Trophoblast cell (in vitro differentiated cells and primary cell): ENCODE results near the gene SAP30L.

Source experiments
- DNase-seq, 2 donors: peaks; one replicate each; pipeline ENCODE4 v3.0.0-alpha.2; 2016
- H2AFZ ChIP-seq: 2 replicates; pipeline ENCODE4 v1.6.1; 2013; ENCODE audit warnings: low read length, moderate library complexity, mild to moderate bottlenecking; ENCODE audit not compliant: insufficient read depth, poor library complexity
- H2AK5ac ChIP-seq: 2 replicates; pipeline ENCODE4 v1.6.1; 2013; ENCODE audit warnings: mild to moderate bottlenecking, low read length
- H2BK120ac ChIP-seq: 2 replicates; pipeline ENCODE4 v1.6.1; 2013; ENCODE audit warnings: low read length, mild to moderate bottlenecking, moderate library complexity; ENCODE audit not compliant: insufficient read depth, poor library complexity
- H2BK12ac ChIP-seq: 2 replicates; pipeline ENCODE4 v1.6.1; 2013; ENCODE audit warnings: mild to moderate bottlenecking, low read length, moderate library complexity
- H2BK5ac ChIP-seq: 2 replicates; pipeline ENCODE4 v1.6.1; 2013; ENCODE audit warnings: low read length, low read depth, moderate library complexity, mild to moderate bottlenecking; ENCODE audit not compliant: poor library complexity
- H3K14ac ChIP-seq: 2 replicates; pipeline ENCODE4 v1.6.1; 2013; ENCODE audit warnings: mild to moderate bottlenecking, low read length
- H3K18ac ChIP-seq: 2 replicates; pipeline ENCODE4 v1.6.1; 2013; ENCODE audit warnings: mild to moderate bottlenecking, low read length
- H3K23ac ChIP-seq: 2 replicates; pipeline ENCODE4 v1.6.1; 2013; ENCODE audit warnings: low read length
- H3K27ac ChIP-seq: 2 replicates; pipeline ENCODE4 v1.5.1; 2013; ENCODE audit warnings: low read depth, mild to moderate bottlenecking, inconsistent platforms, low read length, moderate library complexity
- H3K27me3 ChIP-seq: 2 replicates; pipeline ENCODE4 v1.6.1; 2013; ENCODE audit warnings: inconsistent platforms, mild to moderate bottlenecking, low read length, moderate library complexity; ENCODE audit not compliant: insufficient read depth
- H3K36me3 ChIP-seq, 2 experiments: 1 replicate in 1 of 2; 2 replicates in 1 of 2; pipeline ENCODE4 v1.6.1; 2013; ENCODE audit warnings: low read length in 2 of 2, mild to moderate bottlenecking in 2 of 2, moderate library complexity in 1 of 2; ENCODE audit not compliant: insufficient read depth in 2 of 2, control insufficient read depth in 1 of 2
- H3K4ac ChIP-seq: 2 replicates; pipeline ENCODE4 v1.6.1; 2013; ENCODE audit warnings: low read depth, mild to moderate bottlenecking, low read length, moderate library complexity
- H3K4me1 ChIP-seq, 2 experiments: 1 replicate in 1 of 2; 2 replicates in 1 of 2; pipeline ENCODE4 v1.6.1; 2013; ENCODE audit warnings: low read length in 2 of 2, mild to moderate bottlenecking in 2 of 2, moderate library complexity in 1 of 2; ENCODE audit not compliant: insufficient read depth in 2 of 2, control insufficient read depth in 1 of 2
- H3K4me2 ChIP-seq: 2 replicates; pipeline ENCODE4 v1.6.1; 2013; ENCODE audit warnings: inconsistent platforms, mild to moderate bottlenecking, low read length, moderate library complexity
- H3K4me3 ChIP-seq: 2 replicates; pipeline ENCODE4 v1.5.1; 2013; ENCODE audit warnings: mild to moderate bottlenecking, low read depth, low read length, inconsistent platforms
- H3K79me1 ChIP-seq: one replicate; pipeline ENCODE4 v1.6.1; 2013; ENCODE audit warnings: low read length
- H3K79me2 ChIP-seq: 2 replicates; pipeline ENCODE4 v1.6.1; 2013; ENCODE audit warnings: low read length, mild to moderate bottlenecking; ENCODE audit not compliant: control insufficient read depth, insufficient read depth, poor library complexity
- H3K9ac ChIP-seq: 2 replicates; pipeline ENCODE4 v1.6.1; 2013; ENCODE audit warnings: mild to moderate bottlenecking, low read length
- H3K9me3 ChIP-seq: 2 replicates; pipeline ENCODE4 v1.6.1; 2013; ENCODE audit warnings: low read depth, mild to moderate bottlenecking, control low read depth, inconsistent platforms, low read length; ENCODE audit not compliant: insufficient read depth
- H4K12ac ChIP-seq: 2 replicates; pipeline ENCODE4 v1.6.1; 2013; ENCODE audit warnings: low read depth, mild to moderate bottlenecking, low read length, moderate library complexity
- H4K8ac ChIP-seq: 2 replicates; pipeline ENCODE4 v1.6.1; 2013; ENCODE audit warnings: low read depth, mild to moderate bottlenecking, low read length, moderate library complexity
- H4K91ac ChIP-seq: one replicate; pipeline ENCODE4 v1.6.1; 2013; ENCODE audit warnings: low read depth, mild to moderate bottlenecking, low read length, moderate library complexity
- WGBS: extraction: QIAGEN DNeasy Blood & Tissue Kit; methylation state at CpG from one replicate; pipeline ENCODE4 v1.1.7; 2013; ENCODE audit warnings: missing lambda C conversion rate; ENCODE audit not compliant: insufficient read length, insufficient coverage; ENCODE audit errors: extremely low coverage; 5-methylcytosine and 5-hydroxymethylcytosine counted together

Gene SAP30L

DNA sequence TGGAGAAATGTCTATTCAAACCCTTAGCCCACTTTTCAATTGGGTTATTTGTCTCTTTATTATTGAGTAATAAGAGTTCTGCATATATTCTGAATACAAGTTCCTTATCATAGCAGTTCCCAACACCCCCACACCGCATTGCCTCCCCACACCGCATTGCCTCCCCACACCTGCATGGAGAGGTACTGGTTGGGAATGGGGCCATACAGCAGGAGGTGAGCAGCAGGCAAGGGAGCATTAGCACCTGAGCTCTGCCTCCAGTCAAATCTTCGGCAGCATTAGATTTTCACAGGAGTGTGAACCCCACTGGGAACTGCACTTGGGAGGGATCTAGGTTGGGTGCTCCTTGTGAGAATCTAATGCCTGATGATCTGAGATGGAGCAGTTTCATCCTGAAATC is 10.6 kb upstream of the SAP30L start:
- no peak overlapping the region for H3K4me2 ChIP-seq
- no peak overlapping the region for H3K27ac ChIP-seq
- H4K12ac ChIP-seq: no peak overlapping the region
- no peak overlapping the region for H3K4me3 ChIP-seq
- no peak overlapping the region for H2AFZ ChIP-seq
- no peak overlapping the region for H2AK5ac ChIP-seq
- H2BK120ac ChIP-seq: no peak overlapping the region
- H3K18ac ChIP-seq: no peak overlapping the region
- no peak for DNase-seq
- peaks cover 14 to 16% of the 10 kb centered on the region in 2 experiments for H3K36me3 ChIP-seq
- no peaks in the 10 kb centered on the region for H3K4me1 ChIP-seq
- H3K27me3 ChIP-seq: no peaks in the 10 kb centered on the region
- no CpG with 5 or more reads among the region's 3 CpGs for WGBS
- H3K4ac ChIP-seq: no peak overlapping the region
- H3K79me2 ChIP-seq: no peaks in the 10 kb centered on the region
- H4K8ac ChIP-seq: no peak overlapping the region
- H3K9me3 ChIP-seq: peaks cover 1% of the 10 kb centered on the region
- no peak overlapping the region for H3K9ac ChIP-seq
- H4K91ac ChIP-seq: no peak overlapping the region
- no peaks in the 10 kb centered on the region for H3K79me1 ChIP-seq
- H3K14ac ChIP-seq: no peak overlapping the region
- H2BK12ac ChIP-seq: no peak overlapping the region
- no peak overlapping the region for H3K23ac ChIP-seq
- H2BK5ac ChIP-seq: no peak overlapping the region

DNA sequence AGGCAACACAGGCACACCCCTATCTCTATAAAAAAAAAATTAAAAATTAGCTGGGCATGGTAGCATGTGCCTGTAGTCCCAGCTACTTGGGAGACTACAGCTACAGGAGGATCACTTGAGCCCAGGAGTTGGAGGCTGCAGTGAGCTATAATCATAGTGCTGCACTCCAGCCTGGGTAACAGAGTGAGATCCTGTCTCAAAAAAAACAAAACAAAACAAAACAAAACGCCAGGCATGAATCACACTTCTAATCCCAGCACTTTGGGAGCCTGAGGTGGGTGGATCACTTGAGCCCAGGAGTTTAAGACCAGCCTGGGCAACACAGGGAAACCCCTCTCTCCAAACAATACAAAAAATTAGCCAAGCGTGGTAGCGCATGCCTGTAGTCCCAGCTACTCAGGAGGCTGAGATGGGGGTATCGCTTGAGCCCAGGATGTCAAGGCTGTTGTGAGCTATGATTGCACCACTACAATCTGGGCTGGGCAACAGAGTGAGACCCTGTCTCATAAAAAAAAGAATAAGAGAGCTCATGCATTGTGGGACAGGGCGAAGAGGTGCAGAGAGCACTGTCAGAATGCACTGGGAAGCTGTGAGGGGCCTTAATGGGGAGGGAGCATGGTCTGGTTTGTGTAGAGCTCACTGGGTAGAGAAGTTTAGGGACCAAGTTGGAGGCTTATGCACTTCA is 8.4 kb upstream of the SAP30L start:
- Histone ChIP-seq H3K36me3 (peaks cover 18 to 24% of the 10 kb centered on the region in 2 experiments), H3K79me2 (no peaks in the 10 kb centered on the region), H3K4me1 (no peaks in the 10 kb centered on the region), H3K9me3 (peaks cover 1% of the 10 kb centered on the region), H2BK120ac (no peak overlapping the region), H2AFZ (no peak overlapping the region), H4K12ac (no peak overlapping the region), H2AK5ac (no peak overlapping the region), H4K8ac (no peak overlapping the region), H3K27ac (no peak overlapping the region), H3K4me2 (no peak overlapping the region), H3K4ac (no peak overlapping the region), H4K91ac (no peak overlapping the region), H2BK12ac (no peak overlapping the region), H2BK5ac (no peak overlapping the region), H3K9ac (no peak overlapping the region), H3K27me3 (no peaks in the 10 kb centered on the region), H3K4me3 (no peak overlapping the region), H3K14ac (no peak overlapping the region), H3K23ac (no peak overlapping the region), H3K79me1 (no peaks in the 10 kb centered on the region), H3K18ac (no peak overlapping the region)
- no CpG with 5 or more reads among the region's 5 CpGs for WGBS
- DNase-seq: no peak

DNA sequence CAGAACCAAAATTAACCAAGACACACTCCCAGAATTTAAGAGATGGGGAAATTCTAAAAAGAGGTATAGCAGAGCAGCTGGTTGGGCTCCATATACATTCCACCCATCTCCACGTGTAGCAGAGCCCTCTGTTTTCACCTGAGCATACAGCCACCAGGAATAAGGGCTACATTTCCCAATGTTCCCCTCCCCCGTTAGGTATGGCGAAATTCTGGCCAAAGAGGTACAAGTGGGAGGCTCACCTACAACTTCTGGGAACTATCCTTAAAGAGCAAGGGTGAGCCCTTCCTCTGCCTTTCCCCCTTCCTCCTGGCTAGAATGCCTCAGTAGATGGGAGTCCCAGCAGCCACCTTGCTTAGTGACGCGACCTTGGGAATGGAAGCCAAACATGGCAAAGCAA is 5.3 kb upstream of the SAP30L start:
- H2BK5ac ChIP-seq: no peak overlapping the region
- no peak overlapping the region for H3K14ac ChIP-seq
- H4K12ac ChIP-seq: no peak overlapping the region
- peaks cover 4% of the 10 kb centered on the region in 2 experiments for H3K4me1 ChIP-seq
- peaks cover 5% of the 10 kb centered on the region for H3K79me2 ChIP-seq
- peaks cover 16 to 23% of the 10 kb centered on the region in 2 experiments for H3K36me3 ChIP-seq
- no peak overlapping the region for H3K23ac ChIP-seq
- no peak overlapping the region for H4K8ac ChIP-seq
- no peak overlapping the region for H4K91ac ChIP-seq
- peaks cover 5% of the 10 kb centered on the region for H3K79me1 ChIP-seq
- H3K4me3 ChIP-seq: no peak overlapping the region
- no CpG with 5 or more reads among the region's 5 CpGs for WGBS
- H3K18ac ChIP-seq: no peak overlapping the region
- no peaks in the 10 kb centered on the region for H3K9me3 ChIP-seq
- no peak overlapping the region for H2AK5ac ChIP-seq
- no peak overlapping the region for H2AFZ ChIP-seq
- no peak overlapping the region for H2BK12ac ChIP-seq
- H3K9ac ChIP-seq: no peak overlapping the region
- H3K27me3 ChIP-seq: no peaks in the 10 kb centered on the region
- no peak for DNase-seq
- H3K4me2 ChIP-seq: no peak overlapping the region
- H2BK120ac ChIP-seq: no peak overlapping the region
- H3K4ac ChIP-seq: no peak overlapping the region
- H3K27ac ChIP-seq: no peak overlapping the region

DNA sequence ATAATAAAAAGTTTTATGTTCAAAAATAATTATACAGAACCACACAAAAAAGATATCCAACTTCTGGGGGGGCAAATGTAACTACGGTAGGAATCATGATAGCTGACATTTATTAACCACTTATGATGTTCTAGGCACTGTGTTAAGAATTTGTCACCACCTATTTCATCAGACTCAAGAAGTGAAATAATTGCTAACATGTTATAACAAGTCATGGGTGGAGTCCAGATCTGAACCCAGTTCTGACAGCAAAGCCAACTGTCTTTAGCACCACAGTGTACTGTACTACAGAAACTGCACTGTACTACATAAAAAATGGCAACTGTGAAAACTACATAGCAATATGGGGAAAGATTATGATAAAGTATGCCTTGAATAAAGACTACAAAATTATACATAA is 3.0 kb upstream of the SAP30L start:
- peaks cover 4% of the 10 kb centered on the region in 2 experiments for H3K4me1 ChIP-seq
- no peak overlapping the region for H2AK5ac ChIP-seq
- no peak overlapping the region for H3K4me2 ChIP-seq
- H3K79me1 ChIP-seq: peaks cover 12% of the 10 kb centered on the region
- H3K4me3 ChIP-seq: no peak overlapping the region
- no peak overlapping the region for H2BK5ac ChIP-seq
- WGBS: no CpG with 5 or more reads among the region's 1 CpG
- no peak overlapping the region for H2AFZ ChIP-seq
- no peak overlapping the region for H4K91ac ChIP-seq
- no peak overlapping the region for H3K27ac ChIP-seq
- no peak overlapping the region for H3K23ac ChIP-seq
- H4K8ac ChIP-seq: no peak overlapping the region
- H4K12ac ChIP-seq: no peak overlapping the region
- peaks cover 14% of the 10 kb centered on the region for H3K79me2 ChIP-seq
- peaks cover 9 to 18% of the 10 kb centered on the region in 2 experiments for H3K36me3 ChIP-seq
- H3K14ac ChIP-seq: no peak overlapping the region
- H3K27me3 ChIP-seq: no peaks in the 10 kb centered on the region
- H3K9me3 ChIP-seq: no peaks in the 10 kb centered on the region
- no peak overlapping the region for H2BK120ac ChIP-seq
- H2BK12ac ChIP-seq: no peak overlapping the region
- H3K9ac ChIP-seq: no peak overlapping the region
- no peak overlapping the region for H3K18ac ChIP-seq
- H3K4ac ChIP-seq: no peak overlapping the region
- DNase-seq: no peak
